HG02840 (cell line): ENCODE measurements around the gene TMEM11.
A peak's percentile ranks its signal among the peaks of the same experiment; 100 is the strongest.
"Not testable (repeated sequence)": the region's sequence is repeated elsewhere in the genome, so short reads cannot be mapped to it uniquely, and the experiment has no call there.

Experiments used
- ATAC-seq: cut with Tn5 transposase; IDR thresholded peaks from one replicate; pipeline ENCODE4 v1.9.1; 2021; ENCODE audit warnings: mild to moderate bottlenecking, moderate library complexity, moderate number of reproducible peaks; ENCODE audit not compliant: unreplicated experiment, low FRiP score

Gene TMEM11

DNA sequence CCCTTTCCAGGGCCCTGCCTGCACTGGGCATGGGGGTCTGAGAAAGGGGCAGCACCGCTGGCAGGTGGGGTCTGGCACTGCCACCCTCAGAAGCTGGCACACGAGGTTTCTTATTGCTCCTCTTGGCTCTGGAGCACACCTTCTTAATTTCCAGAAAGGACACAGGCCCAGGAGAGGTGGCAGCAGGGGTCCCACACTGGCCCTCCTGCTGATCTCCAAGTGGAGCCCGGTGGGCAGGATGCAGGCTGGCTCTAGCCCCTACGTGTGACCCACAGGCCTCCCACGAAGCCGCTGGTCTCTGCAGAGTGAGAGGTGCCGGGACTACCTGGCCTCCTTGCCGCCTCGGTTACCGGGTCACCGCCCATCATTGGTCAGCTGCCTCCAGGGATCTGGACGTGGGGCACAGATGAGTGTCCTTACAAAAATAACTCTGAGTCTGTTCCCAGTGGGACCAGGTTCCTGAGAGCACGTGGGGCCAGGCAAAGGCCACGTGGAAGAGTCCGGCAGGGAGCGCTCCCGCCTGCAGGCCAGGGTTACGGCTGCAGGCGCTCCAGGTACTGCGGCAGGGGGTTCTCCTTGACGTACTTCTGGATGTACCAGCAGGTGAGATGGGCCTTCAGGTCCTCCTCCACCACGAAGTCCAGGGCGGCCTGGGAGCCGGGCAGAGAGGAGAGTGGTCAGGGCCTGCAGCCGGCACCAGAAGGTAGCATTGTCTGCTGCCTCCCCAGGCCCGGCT is 29.0 kb upstream of the TMEM11 start:
- no peak for ATAC-seq

DNA sequence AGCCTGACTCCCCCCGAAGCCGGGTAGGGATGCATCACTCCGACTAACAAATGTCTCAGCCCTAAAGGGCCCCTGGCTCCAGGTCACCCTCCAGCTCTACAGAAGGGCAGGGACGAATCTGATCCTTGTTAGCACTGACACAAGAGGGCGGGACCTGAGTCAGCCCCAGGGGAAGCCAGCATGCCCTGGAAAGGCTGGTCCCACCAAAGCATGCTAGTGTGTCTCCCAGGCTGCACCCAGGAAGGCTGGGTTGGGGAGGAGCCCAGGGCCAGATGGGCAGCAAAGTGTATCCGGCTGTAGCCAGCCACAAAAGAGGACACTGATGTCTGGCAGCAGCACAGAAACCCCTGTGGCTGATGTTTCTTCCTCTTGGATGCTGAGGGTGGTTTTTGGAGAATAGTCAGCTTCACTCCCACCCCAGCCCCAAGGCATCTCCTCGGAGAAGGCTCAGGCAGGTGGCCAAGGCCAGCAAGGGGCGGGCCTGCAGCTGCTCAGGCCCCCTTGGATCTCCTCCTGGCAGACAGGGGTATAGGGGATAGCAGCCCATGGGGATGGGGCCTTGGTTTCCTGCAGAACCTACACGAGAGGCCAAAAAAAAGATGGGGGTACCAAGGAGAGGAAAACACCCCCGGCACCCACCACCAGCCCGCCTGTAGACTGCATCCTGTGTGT is 28.2 kb upstream of the TMEM11 start:
- ATAC-seq = no peak

- no peak for ATAC-seq
These were observed 27.6 kb upstream of the TMEM11 start for GRCh38 chr17:21241564-21241963.

DNA sequence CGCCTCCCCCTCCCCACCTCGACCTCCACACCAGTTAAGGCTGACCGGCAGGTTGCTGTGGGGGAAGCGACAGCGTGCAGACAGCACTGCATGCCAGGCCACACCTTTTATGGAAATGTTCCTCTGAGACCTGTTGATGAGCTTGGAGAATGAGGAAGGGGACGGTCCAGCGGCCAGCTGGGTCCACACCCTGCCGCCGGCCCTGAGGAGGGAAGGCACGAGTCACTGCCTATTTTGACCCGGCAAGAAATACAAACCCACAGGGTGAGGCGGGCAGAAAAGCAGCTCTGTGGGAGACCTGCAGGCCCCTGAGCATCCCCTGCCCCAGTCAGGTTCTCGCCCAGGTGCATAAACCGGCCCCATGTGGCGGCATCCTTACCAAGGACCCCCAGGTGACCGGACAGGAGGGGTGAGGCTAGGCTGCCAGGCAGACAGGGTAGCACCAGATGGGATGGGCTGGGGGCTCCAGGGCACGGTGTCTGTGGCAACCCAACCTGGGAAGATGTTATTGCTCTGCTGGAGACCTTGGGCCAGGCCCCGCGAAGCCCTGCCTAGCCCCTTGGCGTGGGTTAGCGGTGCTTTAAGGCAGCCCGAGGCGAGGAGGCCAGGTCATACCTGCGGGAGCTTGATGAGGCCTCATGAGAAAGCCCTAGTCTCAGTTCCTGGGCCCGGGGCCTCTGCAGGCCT is 26.6 kb upstream of the TMEM11 start:
- no peak for ATAC-seq

- ATAC-seq = no peak
These were observed 25.9 kb upstream of the TMEM11 start for GRCh38 chr17:21239680-21240368.

- no peak for ATAC-seq
These were observed 22.0 kb upstream of the TMEM11 start for GRCh38 chr17:21235921-21236320.

- no peak for ATAC-seq
These were observed 19.8 kb upstream of the TMEM11 start for GRCh38 chr17:21233581-21234347.

GRCh38 chr17:21232033-21232749 is 18.2 kb upstream of the TMEM11 start:
- no peak for ATAC-seq

DNA sequence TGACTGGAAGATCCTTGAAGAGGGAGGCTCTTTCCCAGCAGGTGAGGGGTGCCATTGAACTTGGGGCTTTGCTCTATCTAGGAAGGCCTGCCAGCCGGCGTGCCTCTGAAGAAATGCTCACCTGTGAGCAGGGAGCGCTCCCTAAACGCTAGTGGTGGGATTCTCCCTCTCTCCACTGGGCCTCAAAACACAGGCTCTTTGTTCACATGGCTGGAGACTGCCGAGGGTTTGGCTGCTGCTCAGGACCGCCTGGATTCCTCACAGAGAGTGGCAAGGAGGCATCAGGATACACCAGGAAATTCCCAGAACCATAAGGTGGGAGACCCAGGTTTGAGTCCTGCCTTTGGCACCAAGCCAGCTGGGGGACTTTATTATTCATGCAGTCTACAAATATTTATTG is 17.6 kb upstream of the TMEM11 start:
- no peak for ATAC-seq

GRCh38 chr17:21228845-21229244 is 14.9 kb upstream of the TMEM11 start:
- ATAC-seq = no peak

GRCh38 chr17:21228111-21228510 is 14.2 kb upstream of the TMEM11 start:
- no peak for ATAC-seq

DNA sequence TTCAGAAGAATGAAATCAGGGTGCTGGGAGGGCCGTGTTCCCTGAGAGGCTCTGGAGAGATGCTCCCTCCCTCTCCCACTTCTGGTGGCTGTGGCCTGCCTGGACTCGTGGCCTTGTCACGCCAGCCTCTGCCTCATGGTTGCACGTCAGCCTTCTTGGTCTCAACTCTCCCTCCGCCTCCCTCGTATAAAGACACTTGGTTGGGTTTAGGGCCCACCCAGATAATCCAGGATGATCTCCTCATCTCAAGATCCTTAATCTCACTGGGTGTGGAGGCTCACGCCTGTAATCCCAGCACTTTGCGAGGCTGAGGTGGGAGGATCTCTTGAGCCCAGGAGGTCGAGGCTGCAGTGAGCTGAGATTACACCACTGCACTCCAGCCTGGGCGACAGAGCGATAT is 13.3 kb upstream of the TMEM11 start:
- ATAC-seq = not testable (repeated sequence)

DNA sequence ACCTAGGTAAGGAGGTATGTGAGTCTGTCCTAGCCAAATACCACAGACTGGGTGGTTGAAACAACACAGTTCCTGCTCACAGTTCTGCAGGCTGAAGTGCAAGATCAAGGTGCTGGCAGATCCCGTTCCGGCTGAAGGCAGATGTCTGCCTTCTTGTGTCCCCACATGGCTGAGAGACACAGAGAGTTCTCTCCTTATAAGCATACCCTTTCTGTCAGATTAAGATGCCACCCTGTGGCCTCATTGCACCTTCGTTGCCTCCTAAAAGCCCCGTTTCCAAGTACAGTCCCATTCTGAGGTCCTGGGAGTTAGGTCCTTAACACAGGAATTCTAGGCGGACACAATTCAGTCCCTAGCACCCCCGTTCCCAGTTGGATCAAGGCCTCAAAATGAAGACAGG is 9.1 kb upstream of the TMEM11 start:
- ATAC-seq = no peak

DNA sequence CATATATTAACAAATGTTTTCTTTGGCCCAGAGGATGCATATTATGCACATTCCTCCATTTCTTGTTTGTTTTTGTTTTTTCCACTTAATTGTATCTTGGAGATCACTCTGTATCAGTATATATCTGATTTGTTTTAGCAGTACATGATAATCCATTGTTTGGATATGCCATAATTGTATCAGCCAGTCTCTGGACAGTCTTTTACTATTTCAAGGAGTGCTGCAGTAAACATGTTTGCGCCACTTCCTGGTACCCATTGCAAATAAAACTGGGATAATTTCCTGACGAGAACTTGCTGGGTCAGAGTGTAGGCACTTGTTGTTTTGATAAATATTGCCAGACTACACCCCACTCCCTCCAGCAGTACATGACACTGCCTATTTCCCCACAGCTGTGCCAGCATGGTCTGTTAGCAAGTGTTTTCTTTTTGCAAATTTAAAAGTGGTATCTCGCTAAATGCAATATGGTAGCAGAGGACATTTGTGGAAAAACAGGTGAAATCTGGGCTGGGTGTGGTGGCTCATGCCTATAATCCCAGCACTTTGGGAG is 4.9 kb upstream of the TMEM11 start:
- ATAC-seq = no peak

DNA sequence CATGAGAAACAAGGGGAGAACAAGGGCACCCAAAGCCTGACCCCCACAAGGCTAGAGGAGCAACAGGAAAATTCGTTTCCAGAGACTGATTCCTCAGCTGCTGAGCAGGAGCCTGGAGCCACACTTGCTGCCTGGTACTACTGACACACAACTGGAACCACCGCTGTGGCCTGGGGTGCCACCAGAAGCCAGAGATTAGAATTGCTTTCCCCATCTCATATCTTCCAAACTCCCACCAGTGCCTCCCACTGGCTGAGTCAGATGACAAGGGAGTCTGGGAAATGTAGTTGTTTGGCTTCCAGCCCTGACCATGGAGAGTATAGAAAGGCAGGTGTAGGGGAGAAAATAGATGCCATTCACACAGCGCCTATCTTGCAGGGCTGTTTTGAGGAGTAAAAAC is 4.1 kb upstream of the TMEM11 start:
- no peak for ATAC-seq

DNA sequence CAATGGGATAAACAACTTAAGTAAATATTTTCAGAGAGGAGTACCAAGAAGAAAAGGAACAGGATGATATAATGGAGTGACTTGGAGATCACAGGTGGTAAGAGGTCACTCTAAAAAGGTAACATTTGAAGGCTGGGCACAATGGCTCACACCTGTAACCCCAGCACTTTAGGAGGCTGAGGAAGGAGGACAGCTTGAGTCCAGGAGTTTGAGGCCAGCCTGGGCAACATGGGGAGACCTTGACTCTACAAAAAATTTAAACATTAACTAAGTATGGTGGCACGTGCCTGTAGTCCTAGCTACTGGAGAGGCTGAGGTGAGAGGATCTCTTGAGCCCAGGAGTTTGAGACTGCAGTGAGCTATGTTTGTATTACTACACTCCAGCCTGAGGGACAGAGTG is 3.4 kb upstream of the TMEM11 start:
- no peak for ATAC-seq

DNA sequence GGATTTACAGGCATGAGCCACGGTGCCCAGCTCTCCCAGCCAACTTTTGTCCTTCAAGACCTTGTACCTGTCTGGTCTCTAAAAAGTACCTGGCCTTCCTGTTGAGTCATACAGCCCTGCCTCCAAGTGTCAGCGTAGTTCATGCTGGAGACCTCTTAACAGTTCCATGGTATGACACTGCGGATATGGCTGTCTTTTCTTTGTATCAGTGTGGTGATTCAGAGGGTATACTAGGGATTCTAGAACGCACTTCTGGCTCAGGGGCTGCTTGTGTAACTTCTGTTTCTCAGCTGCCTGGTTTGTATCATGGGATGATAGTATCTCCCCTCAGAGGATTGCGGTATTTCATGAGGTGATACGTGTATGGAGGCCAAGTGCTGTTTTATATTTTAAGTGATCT is 2.0 kb upstream of the TMEM11 start:
- ATAC-seq = no peak

GRCh38 chr17:21214777-21215541 is 998 bp upstream of the TMEM11 start:
- ATAC-seq = peak; percentile 13

DNA sequence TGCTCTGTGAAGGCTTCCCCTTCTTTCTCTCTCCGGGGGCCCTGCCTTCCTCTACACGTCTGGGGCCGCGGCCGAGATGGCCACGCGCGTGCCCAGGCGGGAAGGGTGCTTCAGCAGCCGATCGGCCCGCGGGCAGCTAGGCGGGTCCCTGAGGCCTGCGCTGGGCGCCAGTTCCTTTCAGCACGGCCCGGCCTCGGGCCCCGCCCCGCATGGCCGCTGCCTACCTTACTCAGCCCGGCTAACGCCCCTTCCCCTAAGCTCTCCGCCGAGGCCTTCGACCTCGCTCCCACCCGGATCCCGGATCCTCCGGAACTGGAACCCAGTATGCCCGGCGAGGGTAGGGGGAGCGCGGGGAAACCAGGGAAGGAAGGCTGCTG is 335 bp downstream of the TMEM11 start:
- ATAC-seq = peak; percentile 20
